ENCODE results near the gene CSTB. TPM values are rescaled to one million over a fixed set of nuclear protein-coding genes. Genes with fewer than 3 reads are reported as not detected.

CSTB gene
- total and polyA plus RNA-seq, 2 of the 8 experiments (the other 6 are each of a cell fraction or from before 2014, with no cell fraction given): 53.8 to 64.1 TPM

DNA sequence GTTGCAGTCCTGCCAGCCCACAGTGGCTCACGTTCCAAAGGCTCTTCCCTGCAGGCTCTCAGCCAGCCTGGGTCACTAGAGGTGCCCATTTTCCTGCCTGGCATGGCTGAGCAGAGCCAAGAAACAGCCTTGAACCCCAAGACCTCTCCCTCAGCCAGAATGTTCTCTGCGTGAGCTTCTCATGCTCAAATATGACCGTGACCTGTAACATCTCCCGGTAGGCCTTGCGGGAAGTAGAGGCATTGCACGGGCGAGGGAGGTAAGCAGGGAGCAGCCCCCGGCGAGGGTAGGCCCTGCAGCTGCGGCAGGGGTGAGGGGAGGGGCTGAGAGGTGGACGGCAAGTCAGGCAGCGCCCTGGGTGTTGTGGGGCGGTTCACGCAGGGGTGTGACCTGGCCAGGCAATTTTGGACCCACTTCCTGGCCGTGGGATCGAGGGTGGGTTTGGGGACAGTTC lies 33.3 kb upstream of the CSTB start:
- Histone ChIP-seq H4K8ac (ENCODE audit: extremely low read depth, insufficient read depth, low read length) (0 out of 2 replicates have a peak overlapping the region, but pooled peaks have one; percentile 14), H2BK12ac (ENCODE audit: low read depth, low read length) (no peak overlapping the region), H4K20me1 (replicated peaks in 1 of 2; ENCODE audit: control insufficient read depth in 1 of 2, insufficient read depth in 2 of 2, low read length in 2 of 2) (peaks cover 0 to 2% of the 10 kb centered on the region in 2 experiments), H3K79me1 (ENCODE audit: low read depth, low read length) (no peaks in the 10 kb centered on the region), H3K9ac (replicated peaks in 1 of 4; ENCODE audit: extremely low read depth in 1 of 4, low read depth in 3 of 4, low read length in 3 of 4) (no peak overlapping the region), H3K4me3 (ENCODE audit: extremely low read depth in 1 of 4, insufficient read depth in 2 of 4, low read depth in 3 of 4, low read length in 4 of 4) (no peak overlapping the region), H3K9me3 (ENCODE audit: insufficient read depth in 2 of 2, low read depth in 1 of 2, low read length in 1 of 2) (no peaks in the 10 kb centered on the region), H3K4ac (replicated peaks; ENCODE audit: insufficient read length, low read depth, low read length) (no peak overlapping the region), H3K18ac (ENCODE audit: extremely low read depth, low read length) (no peak overlapping the region), H3K27ac (ENCODE audit: low read depth, low read length) (no peak overlapping the region), H4K5ac (ENCODE audit: insufficient read length, low read depth, low read length) (no peak overlapping the region), H3K56ac (replicated peaks; ENCODE audit: insufficient read length, low read depth, low read length) (no peak overlapping the region), H2AK5ac (ENCODE audit: low read depth, low read length) (no peak overlapping the region), H3K23me2 (ENCODE audit: low read depth, low read length) (no peaks in the 10 kb centered on the region), H3K36me3 (ENCODE audit: control insufficient read depth in 2 of 4, insufficient read depth in 4 of 4, low read length in 3 of 4) (peaks cover 0 to 2% (median 0%) of the 10 kb centered on the region in 4 experiments; a peak in 3 of 8 replicates), H2BK120ac (replicated peaks; ENCODE audit: low read depth, low read length) (no peak overlapping the region), H2BK20ac (ENCODE audit: low read length) (no peak overlapping the region), H4K91ac (replicated peaks; ENCODE audit: insufficient read length, low read length) (no peak overlapping the region), H3K27me3 (replicated peaks in 1 of 4; ENCODE audit: control insufficient read depth in 3 of 4, extremely low read depth in 1 of 4, insufficient read depth in 3 of 4, low read length in 3 of 4) (no peaks in the 10 kb centered on the region), H3K23ac (ENCODE audit: insufficient read length) (no peak overlapping the region), H3K4me1 (replicated peaks in 1 of 4; ENCODE audit: control insufficient read depth in 3 of 4, insufficient read depth in 4 of 4, low read length in 3 of 4) (peaks cover 0 to 9% (median 6%) of the 10 kb centered on the region in 4 experiments; a peak in 6 of 7 replicates), H2AFZ (ENCODE audit: low read length) (no peak overlapping the region), H3K14ac (ENCODE audit: insufficient read length) (no peak overlapping the region), H2BK5ac (ENCODE audit: low read depth, low read length) (no peak overlapping the region), H3K4me2 (ENCODE audit: insufficient read depth in 1 of 2, low read depth in 2 of 2, low read length in 2 of 2) (no peak overlapping the region), H3K79me2 (ENCODE audit: control insufficient read depth in 1 of 2, insufficient read depth in 2 of 2, low read length in 2 of 2) (no peaks in the 10 kb centered on the region), H2BK15ac (ENCODE audit: low read length) (no peak overlapping the region)
- WGBS, 2 experiments (ENCODE audit: extremely low coverage in 1 of 2, insufficient coverage in 1 of 2, insufficient read length in 1 of 2, insufficient replicate concordance in 2 of 2, low coverage in 1 of 2, low lambda C conversion rate in 2 of 2, missing lambda C conversion rate in 1 of 2): 90% methylated on average over 15 of the region's 16 CpGs; no CpG with 5 or more reads in 1 of the 2 experiments
- FAIRE-seq (no peak), DNase-seq (ENCODE audit: low read depth in 1 of 2, low spot score in 2 of 2) (no peak)
- ChIA-PET CTCF (ENCODE audit: partially characterized antibody) (interaction anchor here (1.0 to 2.4 kb wide), 11 partner anchors 11 to 187 kb away, joined by 3 to 15 read pairs (median 4); partner anchors contain the start of gene RRP1), POLR2A (ENCODE audit: partially characterized antibody) (interaction anchor here (0.7 to 8.4 kb wide), 6 partner anchors 9 to 40 kb away, joined by 3 to 80 read pairs (median 6); partner anchors contain the start of gene RRP1)
- TF ChIP-seq RFX5 (IDR thresholded peaks at IDR 0.05; ENCODE audit: borderline replicate concordance, low read depth, low read length) (no peak), JUN (IDR thresholded peaks at IDR 0.05; ENCODE audit: low read depth, low read length) (no peak), TEAD4 (IDR thresholded peaks at IDR 0.05; ENCODE audit: low read depth, low read length) (no peak), POLR2A (IDR thresholded peaks at IDR 0.05; ENCODE audit: control extremely low read depth in 1 of 2, low read depth in 2 of 2, low read length in 2 of 2) (no peak), EP300 (IDR thresholded peaks at IDR 0.05; ENCODE audit: borderline replicate concordance in 1 of 2, low read depth in 2 of 2, low read length in 2 of 2) (no peak), TCF12 (IDR thresholded peaks at IDR 0.05; ENCODE audit: low read depth, low read length) (no peak)
- TF ChIP-seq, protein P1, sequence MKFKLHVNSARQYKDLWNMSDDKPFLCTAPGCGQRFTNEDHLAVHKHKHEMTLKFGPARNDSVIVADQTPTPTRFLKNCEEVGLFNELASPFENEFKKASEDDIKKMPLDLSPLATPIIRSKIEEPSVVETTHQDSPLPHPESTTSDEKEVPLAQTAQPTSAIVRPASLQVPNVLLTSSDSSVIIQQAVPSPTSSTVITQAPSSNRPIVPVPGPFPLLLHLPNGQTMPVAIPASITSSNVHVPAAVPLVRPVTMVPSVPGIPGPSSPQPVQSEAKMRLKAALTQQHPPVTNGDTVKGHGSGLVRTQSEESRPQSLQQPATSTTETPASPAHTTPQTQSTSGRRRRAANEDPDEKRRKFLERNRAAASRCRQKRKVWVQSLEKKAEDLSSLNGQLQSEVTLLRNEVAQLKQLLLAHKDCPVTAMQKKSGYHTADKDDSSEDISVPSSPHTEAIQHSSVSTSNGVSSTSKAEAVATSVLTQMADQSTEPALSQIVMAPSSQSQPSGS (IDR thresholded peaks at IDR 0.05; ENCODE audit: low read length): no peak
